ENCODE data around the gene HDAC4. TPM values are rescaled to one million over a fixed set of nuclear protein-coding genes. Genes with fewer than 3 reads are reported as not detected.

Gene HDAC4
- total and polyA plus RNA-seq, 10 of the 15 experiments (the other 5 are each of a cell fraction or from before 2014, with no cell fraction given), result 0.22 to 15.7 (median 4.8) TPM

DNA sequence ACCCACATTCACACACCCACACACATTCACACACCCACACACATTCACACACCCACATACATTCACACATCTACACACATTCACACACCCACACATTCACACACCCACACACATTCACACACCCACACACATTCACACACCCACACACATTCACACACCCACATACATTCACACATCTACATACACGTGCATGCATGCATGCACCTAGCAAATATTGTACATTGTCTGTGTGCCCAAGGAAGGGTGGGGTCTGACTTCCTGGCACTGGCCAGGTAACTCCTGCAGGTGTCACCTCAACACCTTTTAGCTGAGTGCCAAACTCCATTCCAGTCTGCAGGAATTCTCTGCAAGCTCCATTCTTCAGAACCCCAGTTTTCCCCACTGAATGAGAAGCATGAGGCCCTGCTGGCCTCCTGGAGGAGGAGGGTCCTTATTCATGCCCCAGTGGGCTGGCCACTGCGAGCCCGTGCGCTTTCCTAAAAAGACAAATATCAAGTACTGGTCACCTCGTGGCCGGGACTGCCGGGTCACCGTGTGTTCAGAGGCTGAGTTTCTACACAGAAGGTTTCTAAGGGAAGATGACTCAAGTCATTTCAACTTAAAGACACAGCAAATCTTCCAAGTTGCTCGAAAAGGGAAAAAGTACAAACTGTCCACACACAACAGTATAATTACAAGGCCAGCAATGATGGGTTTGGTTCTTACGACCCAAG lies 131.5 kb downstream of the HDAC4 start (continued):
- TF ChIP-seq EZH2 (IDR thresholded peaks at IDR 0.05; ENCODE audit: borderline replicate concordance, control insufficient read depth, low read depth, low read length), result no peak
- TF ChIP-seq MYB (IDR thresholded peaks at IDR 0.05; ENCODE audit: borderline replicate concordance, low read depth, low read length), result no peak
- TF ChIP-seq BCL11A (IDR thresholded peaks at IDR 0.05; ENCODE audit: low read depth, low read length), result peak; percentile 45
- TF ChIP-seq ZBED1 (IDR thresholded peaks at IDR 0.05; ENCODE audit: borderline replicate concordance), result no peak
- peak; percentile 76 for TF ChIP-seq ATF7 (IDR thresholded peaks at IDR 0.05; ENCODE audit: low read depth)
- TF ChIP-seq MEF2B (IDR thresholded peaks at IDR 0.05; ENCODE audit: partially characterized antibody, poor library complexity, severe bottlenecking), result peak; percentile 28

DNA sequence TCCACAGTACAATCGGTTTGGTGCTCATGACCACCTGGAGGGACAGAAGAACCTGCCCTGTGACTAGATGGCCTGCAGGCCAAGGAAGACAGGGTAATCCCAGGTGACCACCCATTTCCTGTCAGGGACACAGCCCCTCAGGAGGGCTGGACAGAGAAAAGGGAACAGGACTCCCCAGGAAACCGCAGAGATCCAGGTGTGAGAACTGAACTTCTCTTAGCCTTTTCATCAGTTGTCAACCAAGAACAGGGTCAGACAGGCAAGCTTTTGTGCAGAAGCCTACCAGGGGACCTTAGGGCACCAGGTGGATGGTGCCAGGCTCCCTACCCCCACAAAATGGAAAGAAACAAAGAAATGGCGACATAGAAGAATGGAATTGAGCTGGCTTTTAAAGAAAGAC lies 132.3 kb downstream of the HDAC4 start:
- ChIA-PET POLR2A (no interaction called here), CTCF (interaction anchor here (1.0 to 2.7 kb wide), 5 partner anchors 16 to 125 kb away, joined by 3 to 10 read pairs (median 6); no protein-coding TSS in a partner anchor), RAD21 (ENCODE audit: unreplicated experiment) (interaction anchor here (1.1 to 2.5 kb wide), 5 partner anchors 17 to 132 kb away, joined by 4 to 9 read pairs (median 7); partner anchors contain the start of gene HDAC4), SMC1A (ENCODE audit: uncharacterized antibody, unreplicated experiment) (interaction anchor here (0.9 to 2.6 kb wide), 5 partner anchors 9 to 129 kb away, joined by 3 to 16 read pairs (median 4); no protein-coding TSS in a partner anchor)
- WGBS (ENCODE audit: insufficient coverage, insufficient replicate concordance, low lambda C conversion rate, missing lambda C conversion rate), result 65% methylated on average over 3 of the region's 3 CpGs
- no peak for ATAC-seq
- no peak for FAIRE-seq
- Histone ChIP-seq H3K36me3 (ENCODE audit: control insufficient read depth in 2 of 2, insufficient read depth in 2 of 2, low read length in 1 of 2) (no peaks in the 10 kb centered on the region), H3K9me3 (replicated peaks; ENCODE audit: control insufficient read depth, insufficient read depth, low read length) (no peaks in the 10 kb centered on the region; the same call in 2 of the 3 replicates), H4K20me1 (ENCODE audit: control insufficient read depth, insufficient read depth) (peaks cover 10% of the 10 kb centered on the region; the same call in 1 of the 2 replicates), H3K27ac (ENCODE audit: control insufficient read depth, insufficient read depth) (no peak overlapping the region), H2AFZ (ENCODE audit: control insufficient read depth, low read depth, low read length) (no peak overlapping the region), H3K4me2 (ENCODE audit: control insufficient read depth, insufficient read depth) (peak overlapping the region; percentile 30; the same call in 1 of the 2 replicates), H3K4me3 (no peak overlapping the region), H3K27me3 (replicated peaks in 1 of 2; ENCODE audit: control insufficient read depth in 2 of 2, insufficient read depth in 2 of 2, low read length in 1 of 2) (peaks cover 0 to 3% of the 10 kb centered on the region in 2 experiments; a peak in 1 of 4 replicates), H3K9ac (ENCODE audit: control insufficient read depth, insufficient read depth, low read length) (no peak overlapping the region), H3K79me2 (ENCODE audit: control insufficient read depth, insufficient read depth, low read length) (no peaks in the 10 kb centered on the region), H3K4me1 (ENCODE audit: control insufficient read depth, insufficient read depth, low read length) (peaks cover 44% of the 10 kb centered on the region)
- no peak for DNase-seq (ENCODE audit: low read depth, low spot score)
- BruUV-seq (replicated peaks), result no TSS peak
- intact Hi-C loops (cut with micrococcal nuclease; ENCODE audit: unreplicated experiment) (loop anchor here (5.0 kb wide), 2 partner anchors 114 to 134 kb away; partner anchors contain the start of gene HDAC4), in situ Hi-C loops (cut with MboI) (no loop called here)
- no peak for TF ChIP-seq BACH1 (IDR thresholded peaks at IDR 0.05; ENCODE audit: borderline replicate concordance)
- TF ChIP-seq RFX5 (IDR thresholded peaks at IDR 0.05; ENCODE audit: low read depth, low read length), result no peak
- TF ChIP-seq, protein P1, sequence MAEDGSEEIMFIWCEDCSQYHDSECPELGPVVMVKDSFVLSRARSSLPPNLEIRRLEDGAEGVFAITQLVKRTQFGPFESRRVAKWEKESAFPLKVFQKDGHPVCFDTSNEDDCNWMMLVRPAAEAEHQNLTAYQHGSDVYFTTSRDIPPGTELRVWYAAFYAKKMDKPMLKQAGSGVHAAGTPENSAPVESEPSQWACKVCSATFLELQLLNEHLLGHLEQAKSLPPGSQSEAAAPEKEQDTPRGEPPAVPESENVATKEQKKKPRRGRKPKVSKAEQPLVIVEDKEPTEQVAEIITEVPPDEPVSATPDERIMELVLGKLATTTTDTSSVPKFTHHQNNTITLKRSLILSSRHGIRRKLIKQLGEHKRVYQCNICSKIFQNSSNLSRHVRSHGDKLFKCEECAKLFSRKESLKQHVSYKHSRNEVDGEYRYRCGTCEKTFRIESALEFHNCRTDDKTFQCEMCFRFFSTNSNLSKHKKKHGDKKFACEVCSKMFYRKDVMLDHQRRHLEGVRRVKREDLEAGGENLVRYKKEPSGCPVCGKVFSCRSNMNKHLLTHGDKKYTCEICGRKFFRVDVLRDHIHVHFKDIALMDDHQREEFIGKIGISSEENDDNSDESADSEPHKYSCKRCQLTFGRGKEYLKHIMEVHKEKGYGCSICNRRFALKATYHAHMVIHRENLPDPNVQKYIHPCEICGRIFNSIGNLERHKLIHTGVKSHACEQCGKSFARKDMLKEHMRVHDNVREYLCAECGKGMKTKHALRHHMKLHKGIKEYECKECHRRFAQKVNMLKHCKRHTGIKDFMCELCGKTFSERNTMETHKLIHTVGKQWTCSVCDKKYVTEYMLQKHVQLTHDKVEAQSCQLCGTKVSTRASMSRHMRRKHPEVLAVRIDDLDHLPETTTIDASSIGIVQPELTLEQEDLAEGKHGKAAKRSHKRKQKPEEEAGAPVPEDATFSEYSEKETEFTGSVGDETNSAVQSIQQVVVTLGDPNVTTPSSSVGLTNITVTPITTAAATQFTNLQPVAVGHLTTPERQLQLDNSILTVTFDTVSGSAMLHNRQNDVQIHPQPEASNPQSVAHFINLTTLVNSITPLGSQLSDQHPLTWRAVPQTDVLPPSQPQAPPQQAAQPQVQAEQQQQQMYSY (CRISPR knock-in tag; IDR thresholded peaks at IDR 0.05), result no peak
- TF ChIP-seq ZBED1 (IDR thresholded peaks at IDR 0.05; ENCODE audit: borderline replicate concordance), result no peak
- no peak for TF ChIP-seq CBFB (IDR thresholded peaks at IDR 0.05; ENCODE audit: low read depth)
- TF ChIP-seq IKZF1 (conservative IDR thresholded peaks at IDR 0.05), result peak; percentile 49
- 0 out of 2 replicates have a peak, but pooled peaks have one; percentile 28 for TF ChIP-seq TCF12 (IDR thresholded peaks at IDR 0.05; ENCODE audit: low read depth, low read length)
- TF ChIP-seq NFYB (IDR thresholded peaks at IDR 0.05; ENCODE audit: insufficient read depth, low read depth, low read length), result no peak
- TF ChIP-seq RUNX3 (IDR thresholded peaks at IDR 0.05; ENCODE audit: low read length), result peak; percentile 77
- TF ChIP-seq CEBPB (IDR thresholded peaks at IDR 0.05; ENCODE audit: borderline replicate concordance in 1 of 2, low read depth in 2 of 2, low read length in 2 of 2), result no peak
- TF ChIP-seq IKZF2 (IDR thresholded peaks at IDR 0.05), result peak in 1 of 2 experiments; percentile 42; a peak in 2 of 4 replicates
- TF ChIP-seq EGR1 (IDR thresholded peaks at IDR 0.05; ENCODE audit: borderline replicate concordance in 1 of 2, low read depth in 2 of 2, low read length in 2 of 2), result 0 out of 3 replicates have a peak, but pooled peaks of 1 of the 2 experiments have one; percentile 23
- peak; percentile 73 for TF ChIP-seq SPI1 (IDR thresholded peaks at IDR 0.05; ENCODE audit: borderline replicate concordance, insufficient read depth, low read depth, low read length)

Measured in GM12878 (cell line).